DOHH2 (cell line): ENCODE measurements around the gene NDUFA9.

Experiments used
- CTCF ChIP-seq: fragments of 200-600 bp; sonication (generic); IDR thresholded peaks from one replicate; pipeline ENCODE4 v1.5.1; 2014; ENCODE audit warnings: antibody characterized with exemption, mild to moderate bottlenecking, low read depth, low read length; ENCODE audit not compliant: poor library complexity, severe bottlenecking
- EZH2phosphoT487 ChIP-seq: fragments of 200-600 bp; sonication (generic); IDR thresholded peaks from 2 replicates; pipeline ENCODE4 v1.6.1; 2017; ENCODE audit warnings: borderline replicate concordance, mild to moderate bottlenecking, antibody characterized with exemption, low read length, moderate library complexity, mixed read lengths

DNA sequence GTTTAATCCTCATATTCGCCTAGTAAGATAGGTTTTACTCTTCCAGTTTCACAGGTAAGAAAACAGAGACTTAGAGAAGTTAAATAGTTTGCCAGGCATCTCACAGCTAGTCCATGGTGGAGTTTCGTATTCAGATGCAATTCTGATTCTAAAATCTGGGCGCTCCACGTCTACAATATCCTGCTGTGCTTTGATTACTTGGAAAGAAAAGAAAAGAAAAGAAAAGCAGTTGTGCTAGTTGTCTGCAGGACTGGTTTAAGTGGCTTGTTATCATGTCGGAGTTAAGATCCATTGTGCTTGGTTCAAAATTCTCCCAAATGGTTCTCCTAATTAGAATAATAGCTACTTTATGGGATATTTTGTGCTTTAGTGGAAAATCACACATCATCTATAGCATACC lies 18.7 kb upstream of the NDUFA9 start:
- no peak for TF ChIP-seq CTCF
- no peak for TF ChIP-seq EZH2phosphoT487
